ENCODE measurements around the gene ESCO1.

GRCh38 chr18:21548647-21549046, 51.9 kb downstream of the ESCO1 start:
- TF ChIP-seq CTCF (conservative IDR thresholded peaks at IDR 0.05; ENCODE audit: low read length) (no peak), EZH2phosphoT487 (IDR thresholded peaks at IDR 0.05; ENCODE audit: borderline replicate concordance, low read depth, low read length) (no peak)
